ENCODE data around the gene ASTL. TPM values are rescaled to one million over a fixed set of nuclear protein-coding genes. Genes with fewer than 3 reads are reported as not detected.

Gene ASTL
- total RNA-seq, 4 donors from 2014 or later: 0.84 to 3.3 TPM; not detected in 2

DNA sequence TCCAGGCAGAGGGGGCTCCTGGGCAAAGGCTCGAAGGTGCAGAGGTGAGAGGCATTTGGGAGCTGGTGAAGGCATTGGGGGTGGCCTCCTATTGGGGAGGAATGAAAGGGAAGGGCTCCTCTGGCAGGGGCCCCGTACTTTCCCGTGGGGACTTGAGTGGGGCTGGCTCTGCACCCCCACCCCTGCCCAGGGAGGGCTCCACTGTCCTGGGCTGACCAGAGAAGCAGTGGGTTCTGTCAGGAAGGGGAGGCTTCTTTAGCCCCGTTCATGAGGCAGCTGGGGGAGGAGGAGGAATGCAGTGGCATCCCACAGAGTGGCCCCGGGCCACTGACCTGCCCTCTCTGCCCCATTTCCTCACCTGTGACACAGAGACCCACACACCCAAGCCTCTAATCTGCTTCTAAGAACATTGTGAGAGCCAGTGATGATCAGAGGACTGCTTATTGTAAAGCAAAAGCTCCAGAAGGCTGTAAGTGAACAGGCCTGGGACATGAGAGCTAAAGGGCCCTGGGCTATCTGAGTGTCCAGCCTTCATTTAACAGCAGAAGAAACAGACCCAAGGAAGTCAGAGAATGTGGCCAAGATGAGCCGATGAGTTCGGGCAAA is 65.0 kb downstream of the ASTL start:
- no peak for DNase-seq (ENCODE audit: low spot score)
- ATAC-seq (ENCODE audit: low FRiP score): no peak

More for the DNA sequence above, 65.0 kb downstream of the ASTL start:
- no peak for TF ChIP-seq CTCF (IDR thresholded peaks at IDR 0.05)

Other genes starting within 250 kb of the ASTL start
- gene ANKRD36C, start 146.7 kb downstream of the ASTL start, total RNA-seq: 10 to 100 TPM; 24.0 to 71.9 (median 27.1) TPM
- gene GPAT2, start 103.6 kb downstream of the ASTL start, total RNA-seq: 10 to 100 TPM in 2 of 4 donors, 1 to 10 TPM in 2; 4.3 to 17.2 (median 11.4) TPM
- gene ADRA2B, start 21.9 kb downstream of the ASTL start, total RNA-seq: 1 to 10 TPM in 3 of 4 donors, under 1 TPM in 1; 0.63 to 9.8 (median 2.6) TPM
- 100 to 1,000 TPM in 1 of 4 donors, 10 to 100 TPM in 1, 1 to 10 TPM in 2; 8.5 to 199 (median 18.8) TPM for gene DUSP2, start 6.9 kb upstream of the ASTL start, total RNA-seq
- gene STARD7, start 70.3 kb upstream of the ASTL start, total RNA-seq: 100 to 1,000 TPM; 116 to 149 (median 125) TPM
- gene TMEM127, start 127.5 kb upstream of the ASTL start, total RNA-seq: 10 to 100 TPM; 34.5 to 52.1 (median 43.2) TPM
- 100 to 1,000 TPM in 3 of 4 donors, 10 to 100 TPM in 1; 80.9 to 117 (median 105) TPM for gene CIAO1, start 127.7 kb upstream of the ASTL start, total RNA-seq
- 10 to 100 TPM; 64.8 to 97.7 (median 84.3) TPM for gene SNRNP200, start 167.0 kb upstream of the ASTL start, total RNA-seq
- gene ITPRIPL1, start 186.8 kb upstream of the ASTL start, total RNA-seq: 1 to 10 TPM; 4.8 to 7.6 (median 6.6) TPM
- gene NCAPH, start 197.3 kb upstream of the ASTL start, total RNA-seq: 1 to 10 TPM in 2 of 4 donors, under 1 TPM in 2; 0.65 to 3.2 (median 2.0) TPM